GM19452 (cell line): Measurements from ENCODE around the gene ADAM12.

ENCODE experiments used
- ATAC-seq: cut with Tn5 transposase; IDR thresholded peaks from one replicate; pipeline ENCODE4 v1.9.1; 2021; ENCODE audit not compliant: unreplicated experiment

The ADAM12 gene

GRCh38 chr10:126036515-126036914, 351.8 kb downstream of the ADAM12 start:
- ATAC-seq = no peak

GRCh38 chr10:126034586-126034985, 353.7 kb downstream of the ADAM12 start:
- ATAC-seq = no peak

- no peak for ATAC-seq
Measured at GRCh38 chr10:126029999-126030398, 358.3 kb downstream of the ADAM12 start.

- no peak for ATAC-seq
Measured at GRCh38 chr10:126027692-126028091, 360.6 kb downstream of the ADAM12 start.

- no peak for ATAC-seq
Measured at GRCh38 chr10:126022841-126023240, 365.4 kb downstream of the ADAM12 start.

GRCh38 chr10:126021833-126022500, 366.3 kb downstream of the ADAM12 start:
- no peak for ATAC-seq

GRCh38 chr10:126017961-126018560, 370.2 kb downstream of the ADAM12 start:
- no peak for ATAC-seq

GRCh38 chr10:126016882-126017281, 371.4 kb downstream of the ADAM12 start:
- ATAC-seq = no peak

- ATAC-seq = no peak
Measured at GRCh38 chr10:126016156-126016805, 372.0 kb downstream of the ADAM12 start.

- no peak for ATAC-seq
Measured at GRCh38 chr10:126015413-126015812, 372.9 kb downstream of the ADAM12 start.

- no peak for ATAC-seq
Measured at GRCh38 chr10:126014309-126014708, 374.0 kb downstream of the ADAM12 start.

- ATAC-seq = no peak
Measured at GRCh38 chr10:126013489-126014281, 374.6 kb downstream of the ADAM12 start.

- ATAC-seq = no peak
Measured at GRCh38 chr10:126012485-126012884, 375.8 kb downstream of the ADAM12 start.

GRCh38 chr10:126011995-126012394, 376.3 kb downstream of the ADAM12 start:
- ATAC-seq = no peak

- no peak for ATAC-seq
Measured at GRCh38 chr10:126009650-126010049, 378.6 kb downstream of the ADAM12 start.

- no peak for ATAC-seq
Measured at GRCh38 chr10:126006906-126007305, 381.4 kb downstream of the ADAM12 start.

GRCh38 chr10:126006264-126006663, 382.0 kb downstream of the ADAM12 start:
- no peak for ATAC-seq

GRCh38 chr10:126004752-126005151, 383.5 kb downstream of the ADAM12 start:
- no peak for ATAC-seq

GRCh38 chr10:126001576-126001975, 386.7 kb downstream of the ADAM12 start:
- no peak for ATAC-seq

- ATAC-seq = no peak
Measured at GRCh38 chr10:125999694-126000093, 388.6 kb downstream of the ADAM12 start.

- ATAC-seq = no peak
Measured at GRCh38 chr10:125997586-125997985, 390.7 kb downstream of the ADAM12 start.
